ENCODE measurements around the gene R3HDM4. TPM values are rescaled to one million over a fixed set of nuclear protein-coding genes. Genes with fewer than 3 reads are reported as not detected.
A peak's percentile ranks its signal among the peaks of the same experiment; 100 is the strongest.

Gene R3HDM4
- total and polyA plus RNA-seq, 9 of the 15 experiments (the other 6 are each of a cell fraction or from before 2014, with no cell fraction given): 3.2 to 154 (median 59.0) TPM

- DNase-seq (ENCODE audit: extremely low read depth in 1 of 4, low spot score in 3 of 4): no peak
- in situ Hi-C loops (cut with MboI): no loop called here
- ChIA-PET POLR2A (no interaction called here), CTCF (ENCODE audit: low intra/inter-chr PET ratio) (no interaction called here)
- H3K4me1 ChIP-seq (replicated peaks in 1 of 2; ENCODE audit: control insufficient read depth in 2 of 2, insufficient read depth in 2 of 2, low read length in 2 of 2): peaks cover 20 to 80% of the 10 kb centered on the region in 2 experiments
- no peak overlapping the region for H3K4me3 ChIP-seq
- no peak for ATAC-seq
- intact Hi-C loops (cut with micrococcal nuclease): no loop called here
- H2AFZ ChIP-seq (ENCODE audit: low read depth, low read length): no peak overlapping the region
- peaks cover 8% of the 10 kb centered on the region; the same call in 2 of the 3 replicates for H3K79me2 ChIP-seq (ENCODE audit: control insufficient read depth, insufficient read depth, low read length)
- H3K27me3 ChIP-seq (ENCODE audit: control insufficient read depth in 2 of 2, insufficient read depth in 2 of 2, low read length in 2 of 2): no peaks in the 10 kb centered on the region
- no TSS peak for BruUV-seq (replicated peaks)
- H4K20me1 ChIP-seq (replicated peaks; ENCODE audit: control insufficient read depth, insufficient read depth, low read length): no peaks in the 10 kb centered on the region; the same call in 1 of the 2 replicates
- FAIRE-seq: no peak
- no peak overlapping the region for H3K9ac ChIP-seq (ENCODE audit: insufficient read depth in 1 of 2, low read depth in 2 of 2, low read length in 2 of 2)
- H3K27ac ChIP-seq (ENCODE audit: extremely low read depth, low read depth, low read length): no peak overlapping the region
- no peaks in the 10 kb centered on the region for H3K9me1 ChIP-seq (ENCODE audit: control insufficient read depth, insufficient read depth, low read length)
- H3K9me3 ChIP-seq (replicated peaks; ENCODE audit: control insufficient read depth, insufficient read depth, low read depth, low read length): no peaks in the 10 kb centered on the region
- peaks cover 66% of the 10 kb centered on the region; the same call in 2 of the 3 replicates for H3K36me3 ChIP-seq (ENCODE audit: control insufficient read depth, insufficient read depth, low read length)
- 79% methylated on average over 11 of the region's 16 CpGs for WGBS (ENCODE audit: insufficient coverage, low coverage, missing lambda C conversion rate)
- H3K4me2 ChIP-seq (ENCODE audit: insufficient read depth, low read length): no peak overlapping the region
- TF ChIP-seq MTA2 (IDR thresholded peaks at IDR 0.05; ENCODE audit: low read depth) (no peak), MECOM (CRISPR knock-in tag; IDR thresholded peaks at IDR 0.05) (no peak), SIN3A (IDR thresholded peaks at IDR 0.05; ENCODE audit: borderline replicate concordance in 2 of 2, control insufficient read depth in 1 of 2, low read depth in 2 of 2, low read length in 2 of 2) (peak in 1 of 2 experiments; percentile 32; a peak in 1 of 4 replicates), POLR2A (conservative IDR thresholded peaks at IDR 0.05) (peak; percentile 87), PATZ1 (CRISPR knock-in tag; IDR thresholded peaks at IDR 0.05; ENCODE audit: borderline replicate concordance) (no peak), HBP1 (CRISPR knock-in tag; IDR thresholded peaks at IDR 0.05) (0 out of 2 replicates have a peak, but pooled peaks have one; percentile 13), E2F5 (CRISPR knock-in tag; IDR thresholded peaks at IDR 0.05) (no peak), CHD2 (IDR thresholded peaks at IDR 0.05; ENCODE audit: low read depth, low read length) (peak; percentile 37; the same call in 1 of the 2 replicates), ZNF449 (CRISPR knock-in tag; IDR thresholded peaks at IDR 0.05) (no peak), SREBF2 (CRISPR knock-in tag; IDR thresholded peaks at IDR 0.05) (no peak), PTBP1 (IDR thresholded peaks at IDR 0.05; ENCODE audit: low read depth, low read length) (peak; percentile 50)
- TF ChIP-seq, protein P1, sequence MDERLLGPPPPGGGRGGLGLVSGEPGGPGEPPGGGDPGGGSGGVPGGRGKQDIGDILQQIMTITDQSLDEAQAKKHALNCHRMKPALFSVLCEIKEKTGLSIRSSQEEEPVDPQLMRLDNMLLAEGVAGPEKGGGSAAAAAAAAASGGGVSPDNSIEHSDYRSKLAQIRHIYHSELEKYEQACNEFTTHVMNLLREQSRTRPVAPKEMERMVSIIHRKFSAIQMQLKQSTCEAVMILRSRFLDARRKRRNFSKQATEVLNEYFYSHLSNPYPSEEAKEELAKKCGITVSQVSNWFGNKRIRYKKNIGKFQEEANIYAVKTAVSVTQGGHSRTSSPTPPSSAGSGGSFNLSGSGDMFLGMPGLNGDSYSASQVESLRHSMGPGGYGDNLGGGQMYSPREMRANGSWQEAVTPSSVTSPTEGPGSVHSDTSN (CRISPR knock-in tag; IDR thresholded peaks at IDR 0.05; ENCODE audit: low read depth): no peak
- TF ChIP-seq, protein P1 (tag; conservative IDR thresholded peaks at IDR 0.05; ENCODE audit: low read depth): no peak
Measured at GRCh38 chr19:867301-867793, 45.7 kb downstream of the R3HDM4 start.

Measured in K562 (cell line).